ENCODE data around the gene SLC5A1.
A peak's percentile ranks its signal among the peaks of the same experiment; 100 is the strongest.

SLC5A1 gene

GRCh38 chr22:32042924-32043323 lies at the start of gene SLC5A1:
Gene SLC5A1, plus strand, starts transcription at chr22:32043261. Its CDS starts 21 bp downstream, at chr22:32043282.
- DNase-seq, result no peak

GRCh38 chr22:31995046-31995445 lies 48.0 kb upstream of the SLC5A1 start:
- DNase-seq, result no peak

GRCh38 chr22:31995807-31996206 lies 47.3 kb upstream of the SLC5A1 start:
- no peak for DNase-seq

- DNase-seq, result no peak
Measured at GRCh38 chr22:31998784-31999385, 44.2 kb upstream of the SLC5A1 start.

GRCh38 chr22:32000181-32000580 lies 42.9 kb upstream of the SLC5A1 start:
- no peak for DNase-seq

- DNase-seq, result no peak
Measured at GRCh38 chr22:32005453-32005852, 37.6 kb upstream of the SLC5A1 start.

- DNase-seq, result no peak
Measured at GRCh38 chr22:32013200-32013599, 29.9 kb upstream of the SLC5A1 start.

GRCh38 chr22:32016081-32016480 lies 27.0 kb upstream of the SLC5A1 start:
- DNase-seq, result no peak

- no peak for DNase-seq
Measured at GRCh38 chr22:32018056-32018455, 25.0 kb upstream of the SLC5A1 start.

- DNase-seq, result no peak
Measured at GRCh38 chr22:32020117-32020516, 22.9 kb upstream of the SLC5A1 start.

- DNase-seq, result no peak
Measured at GRCh38 chr22:32021716-32022115, 21.3 kb upstream of the SLC5A1 start.

- no peak for DNase-seq
Measured at GRCh38 chr22:32023251-32023827, 19.7 kb upstream of the SLC5A1 start.

- DNase-seq, result no peak
Measured at GRCh38 chr22:32024796-32025195, 18.3 kb upstream of the SLC5A1 start.

- no peak for DNase-seq
Measured at GRCh38 chr22:32030518-32031247, 12.4 kb upstream of the SLC5A1 start.

GRCh38 chr22:32031466-32031865 lies 11.6 kb upstream of the SLC5A1 start:
- DNase-seq, result no peak

- DNase-seq, result no peak
Measured at GRCh38 chr22:32034275-32034674, 8.8 kb upstream of the SLC5A1 start.

- no peak for DNase-seq
Measured at GRCh38 chr22:32037236-32037635, 5.8 kb upstream of the SLC5A1 start.

GRCh38 chr22:32040324-32040904 lies 2.6 kb upstream of the SLC5A1 start:
- DNase-seq, result no peak

GRCh38 chr22:32043391-32043790 lies 330 bp downstream of the SLC5A1 start:
- no peak for DNase-seq

- DNase-seq, result no peak
Measured at GRCh38 chr22:32044477-32044876, 1.4 kb downstream of the SLC5A1 start.

- no peak for DNase-seq
Measured at GRCh38 chr22:32044913-32045312, 1.9 kb downstream of the SLC5A1 start.

GRCh38 chr22:32048069-32048468 lies 5.0 kb downstream of the SLC5A1 start:
- DNase-seq, result no peak

- peak; percentile 45 to 73 for DNase-seq
Measured at GRCh38 chr22:32050678-32051515, 7.8 kb downstream of the SLC5A1 start.
